GM19372 (cell line): ENCODE data around the gene GABBR2.
"Not testable (repeated sequence)": the region's sequence is repeated elsewhere in the genome, so short reads cannot be mapped to it uniquely, and the experiment has no call there.

Source experiments
- ATAC-seq: cut with Tn5 transposase; IDR thresholded peaks from one replicate; pipeline ENCODE4 v1.9.1; 2021; ENCODE audit warnings: mild to moderate bottlenecking, low read depth, moderate library complexity; ENCODE audit not compliant: unreplicated experiment

Gene GABBR2

DNA sequence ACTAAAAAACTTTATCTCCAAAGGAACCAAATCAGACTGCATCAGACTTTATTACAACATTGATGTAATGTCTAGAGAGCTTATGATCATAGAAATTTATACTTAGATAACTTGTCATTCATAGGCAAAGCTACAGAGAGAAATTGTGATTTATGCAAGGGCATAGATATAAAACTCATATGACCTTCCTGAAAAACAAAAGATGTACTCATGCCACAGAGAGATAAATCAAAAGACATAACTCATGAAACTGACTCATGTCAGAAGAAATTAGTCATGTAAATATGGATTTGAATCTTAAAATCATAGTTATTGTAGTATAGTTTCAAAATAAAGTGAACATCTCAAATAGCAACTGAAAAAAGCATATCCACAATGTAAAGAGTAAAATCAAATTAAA lies 186.2 kb downstream of the GABBR2 start:
- ATAC-seq = no peak

GRCh38 chr9:98521141-98521540 lies 187.6 kb downstream of the GABBR2 start:
- no peak for ATAC-seq

GRCh38 chr9:98520221-98520960 lies 188.3 kb downstream of the GABBR2 start:
- no peak for ATAC-seq

- no peak for ATAC-seq
Observed at GRCh38 chr9:98519641-98520040, 189.1 kb downstream of the GABBR2 start.

DNA sequence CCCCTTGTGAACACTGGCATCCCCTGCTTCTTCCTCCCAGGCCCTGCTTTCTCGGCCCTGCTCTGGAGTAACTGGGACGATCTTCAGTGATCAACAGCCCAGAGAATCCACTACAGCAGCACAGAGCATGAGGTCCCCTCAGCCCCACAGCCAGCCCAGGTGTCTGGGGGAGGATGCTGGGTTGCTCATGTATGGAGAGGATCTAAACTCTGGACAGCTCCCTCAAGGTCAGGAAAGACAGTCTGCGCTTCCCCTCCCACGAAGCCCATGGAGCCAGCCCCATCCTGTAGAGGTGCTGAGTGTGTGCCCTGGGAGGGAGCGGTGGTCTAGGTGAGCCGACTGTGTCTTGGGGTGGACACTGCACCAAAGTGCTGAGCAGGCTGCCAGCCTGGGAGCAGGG lies 190.2 kb downstream of the GABBR2 start:
- no peak for ATAC-seq

- ATAC-seq = no peak
Observed at GRCh38 chr9:98517761-98518160, 191.0 kb downstream of the GABBR2 start.

DNA sequence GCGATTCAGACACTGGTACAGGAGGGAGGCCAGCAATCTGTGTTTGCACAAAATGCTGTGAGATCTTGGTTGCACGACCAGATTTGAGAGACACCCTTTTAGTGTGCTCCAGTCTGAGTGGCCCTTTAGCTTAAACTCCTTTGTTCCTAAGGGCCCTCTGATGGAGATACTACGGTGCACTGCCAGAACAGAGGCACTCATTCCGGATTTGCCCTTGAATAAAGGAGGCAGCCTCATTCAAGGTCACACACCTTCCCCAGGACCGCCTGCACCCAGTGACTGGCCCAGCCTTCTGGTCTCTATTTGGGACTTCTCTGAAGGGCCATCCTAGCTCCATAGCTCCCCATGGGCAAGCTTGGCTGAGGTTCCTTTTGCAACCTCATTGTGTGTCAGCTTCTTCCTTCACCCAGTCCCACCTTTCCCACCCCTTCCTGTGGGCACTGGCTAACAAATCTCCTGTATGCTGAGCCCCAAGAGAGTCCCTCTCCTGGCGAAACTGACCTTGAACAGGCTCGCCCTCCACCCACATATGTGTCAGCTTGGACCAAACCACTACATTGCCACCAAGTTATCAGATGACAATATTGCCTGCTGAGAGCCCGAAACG lies 191.7 kb downstream of the GABBR2 start:
- no peak for ATAC-seq

- no peak for ATAC-seq
Observed at GRCh38 chr9:98516205-98516896, 192.4 kb downstream of the GABBR2 start.

GRCh38 chr9:98515506-98516204 lies 193.1 kb downstream of the GABBR2 start:
- no peak for ATAC-seq

GRCh38 chr9:98514841-98515240 lies 193.9 kb downstream of the GABBR2 start:
- ATAC-seq = no peak

DNA sequence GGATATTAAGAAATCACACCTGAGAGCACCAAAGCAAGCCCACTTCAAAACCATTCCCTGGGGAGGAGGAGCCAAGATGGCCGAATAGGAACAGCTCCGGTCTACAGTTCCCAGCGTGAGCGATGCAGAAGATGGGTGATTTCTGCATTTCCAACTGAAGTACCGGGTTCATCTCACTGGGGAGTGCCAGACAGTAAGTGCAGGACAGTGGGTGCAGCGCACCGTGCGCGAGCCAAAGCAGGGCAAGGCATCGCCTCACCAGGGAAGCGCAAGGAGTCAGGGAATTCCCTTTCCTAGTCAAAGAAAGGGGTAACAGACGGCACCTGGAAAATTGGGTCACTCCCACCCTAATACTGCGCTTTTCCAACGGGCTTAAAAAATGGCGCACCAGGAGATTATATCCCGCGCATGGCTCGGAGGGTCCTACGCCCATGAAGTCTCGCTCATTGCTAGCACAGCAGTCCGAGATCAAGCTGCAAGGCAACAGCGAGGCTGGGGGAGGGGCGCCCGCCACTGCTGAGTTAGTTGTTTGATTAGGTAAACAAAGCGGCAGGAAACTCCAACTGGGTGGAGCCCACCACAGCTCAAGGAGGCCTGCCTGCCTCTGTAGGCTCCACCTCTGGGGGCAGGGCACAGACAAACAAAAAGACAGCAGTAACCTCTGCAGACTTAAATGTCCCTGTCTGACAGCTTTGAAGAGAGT lies 200.4 kb downstream of the GABBR2 start:
- ATAC-seq = not testable (repeated sequence)

- no peak for ATAC-seq
Observed at GRCh38 chr9:98506422-98507054, 202.2 kb downstream of the GABBR2 start.

GRCh38 chr9:98504298-98505282 lies 204.1 kb downstream of the GABBR2 start:
- no peak for ATAC-seq

- no peak for ATAC-seq
Observed at GRCh38 chr9:98503867-98504266, 204.9 kb downstream of the GABBR2 start.

DNA sequence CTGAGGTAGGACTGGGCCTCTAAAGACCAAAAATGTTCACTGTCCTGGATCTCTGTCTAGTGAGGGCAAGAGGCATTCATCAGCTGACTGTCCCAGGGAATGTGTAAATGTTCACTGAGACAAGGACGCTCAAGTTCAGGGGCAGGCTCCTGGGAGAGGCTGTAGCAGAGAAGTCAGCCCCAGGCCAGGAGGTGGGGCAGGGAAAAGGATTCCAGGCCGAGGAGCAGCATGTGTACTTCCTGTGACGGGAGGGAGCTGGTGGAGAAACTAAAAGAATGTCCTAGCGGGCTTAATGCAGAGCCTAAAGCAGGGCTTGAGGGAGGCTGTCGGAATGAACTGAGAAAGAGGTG lies 205.8 kb downstream of the GABBR2 start:
- ATAC-seq = no peak

GRCh38 chr9:98502311-98502975 lies 206.3 kb downstream of the GABBR2 start:
- ATAC-seq = no peak

DNA sequence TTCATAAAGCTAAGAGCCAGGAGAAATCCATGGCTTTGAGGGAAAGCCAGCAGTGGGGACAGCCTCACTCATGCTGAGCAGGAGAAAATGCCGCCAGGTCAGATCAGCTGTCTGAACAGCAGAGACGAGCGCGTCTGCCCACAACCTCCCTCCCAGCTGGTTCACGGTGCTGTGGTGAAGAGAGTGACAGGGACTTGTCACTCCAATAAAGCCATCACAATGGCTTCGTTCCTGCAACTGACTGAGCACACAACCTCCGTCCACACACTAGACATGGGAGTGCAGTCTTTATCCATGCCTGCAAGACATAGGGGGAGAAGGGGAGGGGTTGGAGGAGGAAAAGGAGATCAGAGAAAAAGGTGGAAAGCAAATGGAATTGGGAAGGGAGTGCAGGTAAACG lies 206.9 kb downstream of the GABBR2 start:
- no peak for ATAC-seq

DNA sequence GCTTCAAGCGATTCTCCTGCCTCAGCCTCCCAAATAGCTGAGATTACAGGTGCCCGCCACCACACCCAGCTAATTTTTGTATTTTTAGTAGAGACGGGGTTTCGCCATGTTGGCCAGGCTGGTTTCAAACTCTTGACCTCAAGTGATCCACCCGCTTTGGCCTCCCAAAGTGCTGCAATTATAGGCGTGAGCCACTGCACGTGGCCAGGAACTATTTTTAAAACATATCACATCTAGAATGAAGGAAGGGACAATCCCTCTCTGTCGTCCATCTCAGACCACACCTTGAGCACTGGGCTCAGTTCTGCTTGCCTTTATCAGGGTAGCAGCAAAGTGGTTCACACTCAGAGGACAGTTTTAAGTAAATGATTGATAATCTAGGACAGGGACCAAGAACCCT lies 207.5 kb downstream of the GABBR2 start:
- ATAC-seq = not testable (repeated sequence)
